Measurements from ENCODE around the gene GPSM1.
A peak's percentile ranks its signal among the peaks of the same experiment; 100 is the strongest.

GPSM1 gene

DNA sequence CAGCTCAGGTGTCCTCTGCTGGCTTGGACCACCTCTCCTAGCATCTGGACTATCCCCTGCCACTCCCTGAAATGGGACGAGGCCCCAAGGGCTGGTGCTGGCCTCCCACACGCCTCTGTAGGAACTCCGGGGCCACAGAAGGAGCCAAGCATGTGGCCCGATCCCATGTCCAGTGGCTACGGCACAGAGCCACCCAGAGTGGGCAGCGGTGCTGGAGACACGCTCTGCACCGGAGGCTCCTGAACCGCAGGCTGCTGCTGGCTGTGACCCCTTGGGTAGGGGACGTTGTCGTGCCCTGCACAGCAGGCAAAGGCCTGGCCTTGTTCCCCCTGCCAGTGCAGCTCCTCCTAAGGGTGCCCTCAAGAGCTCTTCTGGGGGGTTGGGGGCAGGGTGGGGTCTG is 52.6 kb downstream of the GPSM1 start:
- no peak for DNase-seq

DNA sequence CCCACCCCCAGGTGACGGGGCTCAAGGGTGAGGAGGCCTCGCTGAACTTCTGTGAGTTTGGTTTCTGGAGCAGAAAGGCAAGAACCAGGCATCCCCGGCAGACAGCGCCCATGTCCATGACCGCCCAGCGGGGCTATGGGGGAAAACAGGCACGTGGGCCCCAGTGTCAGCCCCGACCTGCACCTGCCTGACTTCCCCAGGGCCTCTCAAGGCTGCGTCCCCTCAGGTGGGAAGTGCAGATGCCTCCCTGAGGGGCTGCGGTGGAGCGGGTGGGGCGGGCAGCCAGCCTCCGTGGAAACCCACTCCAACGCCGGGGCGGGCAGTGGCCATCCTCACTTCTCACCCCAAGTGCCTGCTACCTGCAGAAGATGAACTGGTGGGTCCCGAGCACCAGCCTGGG is 53.0 kb downstream of the GPSM1 start:
- no peak for DNase-seq

DNA sequence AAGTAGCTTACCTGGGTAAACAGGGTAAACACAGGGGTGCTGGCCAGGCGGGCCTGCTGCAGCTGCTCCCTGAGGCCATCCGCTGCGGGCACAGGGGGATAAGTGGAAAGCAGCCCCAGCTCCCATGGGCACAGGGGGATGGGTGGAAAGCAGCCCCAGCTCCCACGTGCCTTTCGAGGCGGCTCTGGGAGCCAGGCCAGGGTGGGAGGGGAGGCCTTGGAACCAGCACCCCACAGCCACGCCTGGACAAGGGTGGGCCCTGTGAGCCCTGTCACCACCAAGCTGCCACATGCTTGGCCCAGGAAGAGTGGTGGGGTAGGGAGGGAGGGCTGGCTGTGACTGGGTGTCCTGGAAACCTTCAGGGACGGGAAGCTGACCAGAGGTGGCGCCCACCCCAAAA is 54.0 kb downstream of the GPSM1 start:
- no peak for DNase-seq

DNA sequence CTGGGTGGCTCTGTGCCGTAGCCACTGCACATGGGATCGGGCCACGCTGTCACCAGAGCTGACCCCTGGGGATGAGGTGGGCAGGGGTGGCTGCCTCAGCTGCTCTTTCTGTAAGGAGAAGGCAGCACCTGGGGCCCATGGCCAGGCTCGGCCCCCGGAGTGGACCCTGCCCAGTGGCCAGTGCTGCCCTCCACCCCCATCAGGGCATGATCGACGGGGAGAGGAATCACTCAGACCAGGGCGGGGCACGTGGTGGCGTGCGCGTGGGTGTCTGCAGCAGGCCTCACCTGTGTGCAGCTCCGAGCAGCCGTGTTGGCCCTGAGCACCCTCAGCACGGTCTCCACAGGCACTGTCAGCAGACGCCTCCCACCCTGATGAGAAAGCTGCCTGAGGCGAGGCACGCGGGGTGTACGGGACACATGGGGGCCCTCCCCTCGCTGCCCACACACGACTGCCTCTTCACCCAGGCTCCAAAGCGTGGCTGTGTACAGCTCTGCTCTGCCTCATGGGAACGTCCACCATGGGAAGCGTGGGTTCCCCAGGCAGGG is 54.7 kb downstream of the GPSM1 start:
- DNase-seq: no peak

DNA sequence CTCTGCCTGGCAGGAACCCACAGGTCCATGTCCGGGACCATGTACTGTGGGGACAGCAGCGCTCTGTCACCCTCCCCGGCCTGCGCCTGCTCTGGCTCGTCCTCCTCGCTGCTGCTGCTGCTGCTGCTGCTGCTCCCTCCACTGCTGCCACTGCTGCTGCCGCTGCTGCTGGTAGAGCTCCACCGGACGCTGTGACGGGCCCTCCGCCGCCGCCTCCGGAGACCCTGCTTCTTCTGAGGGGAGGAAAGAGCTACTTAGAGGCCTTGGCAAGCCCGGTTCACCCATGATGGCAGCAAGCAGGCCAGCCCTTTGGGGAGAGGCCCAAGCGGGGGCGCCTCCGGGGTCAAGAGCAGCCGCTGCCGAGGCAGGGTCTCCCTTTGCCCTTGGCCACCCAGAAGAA is 56.1 kb downstream of the GPSM1 start:
- no peak for DNase-seq

DNA sequence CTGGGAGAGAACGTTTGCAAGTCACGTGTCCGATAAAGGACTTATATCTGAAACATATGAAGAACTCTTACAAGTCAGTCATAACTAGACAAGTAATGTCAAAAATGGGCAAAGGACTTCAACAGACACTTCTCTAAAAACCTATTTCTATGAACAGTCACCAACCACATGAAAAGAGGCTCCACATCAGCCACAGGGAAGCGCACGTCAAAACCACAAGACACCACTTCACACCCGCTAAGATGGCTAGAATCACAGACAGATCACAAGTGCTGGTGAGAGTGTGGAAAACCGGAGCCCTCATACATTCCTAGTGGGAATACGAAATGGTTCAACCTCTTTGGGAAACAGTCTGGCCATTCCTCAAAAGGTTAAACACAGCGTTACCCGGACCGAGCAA is 57.7 kb downstream of the GPSM1 start:
- no peak for DNase-seq

DNA sequence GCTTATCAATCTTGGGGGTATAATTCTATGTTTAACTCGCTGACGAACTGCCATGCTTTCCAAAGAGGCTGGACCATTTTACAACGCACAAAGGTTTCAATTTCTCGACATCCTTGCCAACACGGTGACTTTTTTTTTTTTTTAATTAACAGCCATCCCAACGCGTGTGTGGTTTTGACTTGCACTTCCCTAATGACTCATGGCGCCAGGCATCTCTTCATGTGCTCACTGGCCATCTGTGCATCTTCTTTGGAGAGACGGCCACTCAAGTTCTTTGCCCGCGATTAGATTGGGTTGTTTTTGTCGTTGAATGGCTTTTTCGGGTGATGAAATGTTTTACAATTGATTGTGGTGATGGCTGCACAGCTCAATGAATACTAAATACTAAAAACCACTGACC is 58.7 kb downstream of the GPSM1 start:
- no peak for DNase-seq

DNA sequence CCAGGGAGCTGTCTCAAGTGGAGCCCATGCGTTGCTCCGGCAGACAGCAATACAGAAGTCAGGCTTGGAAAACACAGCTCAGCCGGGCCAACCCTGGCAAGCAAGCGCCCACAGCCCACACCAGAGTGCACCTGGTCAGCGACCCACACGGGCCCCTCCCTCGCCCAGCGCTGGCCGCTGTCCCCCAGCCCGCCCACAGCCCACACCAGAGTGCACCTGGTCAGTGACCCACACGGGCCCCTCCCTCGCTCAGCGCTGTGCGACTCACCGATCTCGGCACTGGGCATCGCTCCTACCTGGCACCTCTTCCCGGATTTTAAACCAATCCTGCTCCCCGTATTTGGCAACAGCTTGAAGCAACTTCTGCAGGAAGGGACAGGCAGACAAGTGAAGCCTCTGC is 59.9 kb downstream of the GPSM1 start:
- DNase-seq: no peak

DNA sequence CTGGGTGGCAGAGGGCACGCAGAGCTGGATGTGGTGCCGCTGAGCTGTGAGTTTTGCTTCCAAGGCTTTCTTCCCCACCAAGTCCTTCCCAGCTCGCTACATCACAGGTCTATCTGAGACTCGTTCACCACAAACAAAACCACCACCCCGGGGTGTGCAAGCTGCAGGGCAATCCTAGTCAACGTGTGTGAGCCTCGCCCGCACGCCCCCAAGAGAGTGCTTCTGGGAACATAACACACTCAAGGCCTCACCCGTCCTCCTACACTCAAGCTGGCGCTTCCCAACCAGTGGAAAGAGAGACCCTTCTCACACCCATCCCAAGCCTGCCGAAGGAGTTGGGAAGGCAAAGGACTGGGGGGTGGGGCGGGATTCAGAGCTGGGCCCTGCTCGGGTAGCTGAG is 62.1 kb downstream of the GPSM1 start:
- DNase-seq: no peak

DNA sequence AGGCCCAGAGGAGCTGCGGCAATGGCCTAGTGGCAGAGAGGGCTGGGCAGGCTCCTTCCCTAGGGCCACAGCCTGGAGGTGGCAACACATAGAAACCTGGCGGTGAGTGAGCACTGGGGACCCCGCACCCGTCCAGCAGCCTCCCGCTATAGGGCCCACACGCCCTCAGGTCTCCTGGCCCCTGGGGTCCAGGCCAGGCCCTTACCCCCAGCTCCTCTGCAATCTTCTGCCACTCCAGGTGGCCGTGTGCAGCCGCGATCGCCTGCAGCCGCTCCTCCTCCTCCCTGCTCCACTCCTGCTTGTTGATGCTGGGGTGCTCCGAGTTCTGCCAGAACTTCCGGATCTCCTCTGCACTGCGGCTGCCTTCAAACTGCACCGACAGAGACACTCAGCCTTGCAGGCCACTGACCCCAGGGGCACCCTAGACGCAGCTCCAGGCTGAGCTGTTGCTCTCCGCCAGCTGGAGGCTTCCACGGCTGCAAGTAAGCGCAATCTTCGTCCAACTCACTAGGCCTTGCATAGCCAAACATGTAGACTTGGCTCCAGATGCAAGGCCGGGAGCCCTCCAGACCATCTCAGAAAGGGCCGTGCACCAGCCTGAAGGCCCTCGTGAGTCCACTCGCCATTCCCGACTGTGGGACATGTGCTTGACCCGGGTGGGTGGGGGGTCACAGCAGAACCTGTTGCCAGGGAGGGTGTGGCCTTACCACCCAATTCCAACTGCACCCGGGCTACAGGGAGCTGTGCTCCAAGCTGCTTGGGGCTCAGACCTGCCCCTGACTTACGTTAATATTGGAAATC is 64.6 kb downstream of the GPSM1 start:
- no peak for DNase-seq

DNA sequence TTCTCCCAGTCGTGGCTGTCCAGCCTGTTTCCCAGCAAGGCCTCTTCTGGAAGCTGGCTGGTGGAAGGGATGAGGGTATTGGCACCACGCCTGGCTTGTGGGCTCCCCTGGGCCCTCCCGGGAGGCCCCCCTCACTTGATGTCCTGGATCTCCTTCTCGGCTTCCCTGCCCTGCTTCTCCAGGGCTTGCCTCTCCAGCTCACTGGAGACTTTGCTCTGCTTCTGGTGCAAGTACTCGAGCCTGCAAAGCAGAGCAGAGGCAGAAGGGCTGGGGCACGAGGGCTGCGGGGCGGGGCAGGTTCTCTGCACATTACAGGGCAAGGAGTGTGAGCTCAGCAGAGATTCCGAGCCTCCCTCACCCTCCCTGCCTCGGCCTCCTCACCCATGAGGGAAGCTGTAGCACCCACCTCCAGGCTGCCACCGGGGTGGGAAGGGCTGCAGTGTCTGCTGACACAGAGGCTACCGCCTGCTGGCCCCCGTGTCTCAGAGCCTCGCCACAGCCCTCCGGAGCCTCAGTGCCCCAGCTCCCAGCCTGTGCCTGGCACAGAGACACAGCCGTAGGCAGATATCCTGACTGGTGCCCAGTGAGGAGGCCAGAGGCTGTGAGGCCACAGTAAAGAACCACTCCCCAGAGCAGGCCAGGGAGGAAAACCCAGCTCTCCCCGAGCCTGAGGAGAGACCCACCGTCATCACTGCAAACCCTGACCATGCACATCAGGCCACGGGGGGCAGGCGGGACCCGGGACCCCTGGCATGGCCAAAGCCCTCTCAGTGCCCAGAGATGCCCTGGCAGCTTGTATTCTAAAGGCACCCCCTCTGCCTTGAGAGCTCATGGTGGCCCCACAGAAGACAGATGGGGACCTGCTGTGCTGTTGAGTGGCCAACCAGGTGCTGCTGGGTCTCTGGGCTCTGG is 65.5 kb downstream of the GPSM1 start:
- DNase-seq: no peak

DNA sequence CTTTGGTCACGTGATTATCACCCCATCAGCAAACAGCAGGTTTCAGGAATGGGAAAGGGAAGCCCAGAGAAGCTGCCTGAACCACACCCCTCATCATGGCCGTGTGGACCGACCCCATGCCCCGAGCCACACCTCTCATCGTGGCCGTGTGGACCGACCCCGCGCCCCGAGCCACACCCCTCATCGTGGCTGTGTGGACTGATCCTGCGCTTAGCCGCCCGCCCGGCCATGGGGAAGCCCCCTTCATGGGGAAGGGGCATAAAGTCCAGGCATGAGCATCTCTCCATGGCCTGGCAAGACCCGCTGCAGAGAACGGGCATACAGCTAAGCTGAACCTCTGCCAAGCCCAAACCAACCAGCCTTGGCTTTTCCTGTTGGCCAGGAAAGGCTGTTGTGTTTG is 66.2 kb downstream of the GPSM1 start:
- DNase-seq: no peak

DNA sequence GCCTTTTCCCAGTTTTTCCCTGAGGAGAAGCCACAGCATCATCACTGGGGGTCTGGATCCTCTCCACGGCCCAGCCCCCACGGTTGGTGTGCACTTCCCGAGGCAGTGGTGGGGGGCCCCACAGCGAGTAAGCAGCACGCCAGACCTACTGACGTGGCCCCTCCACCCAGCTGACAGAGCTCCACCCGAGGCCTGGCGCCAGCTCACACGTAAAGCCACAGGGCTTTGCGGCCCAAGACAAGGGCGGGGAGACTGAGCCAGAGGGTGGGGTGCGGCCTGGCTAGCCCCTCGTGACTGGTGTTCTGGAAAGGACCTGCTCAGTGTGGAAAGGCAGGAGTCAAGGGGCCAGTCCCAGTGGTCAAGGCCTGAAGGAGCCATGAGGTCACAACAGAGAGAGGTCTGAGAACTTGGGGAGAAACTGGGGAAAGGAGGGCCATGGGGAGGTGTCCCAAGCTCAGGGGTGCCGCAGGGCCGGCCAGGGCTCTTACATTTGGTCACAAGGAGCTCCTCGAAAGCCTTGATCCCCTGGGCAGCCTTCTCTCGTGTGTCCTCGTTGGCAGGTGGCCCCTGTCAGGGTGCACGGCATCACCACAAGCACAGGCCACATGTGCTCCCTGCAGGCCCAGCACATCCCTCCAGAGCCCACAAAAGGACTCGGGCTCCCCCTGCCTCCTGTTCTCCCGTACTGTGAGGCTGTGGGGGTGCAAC is 67.1 kb downstream of the GPSM1 start:
- DNase-seq: no peak

DNA sequence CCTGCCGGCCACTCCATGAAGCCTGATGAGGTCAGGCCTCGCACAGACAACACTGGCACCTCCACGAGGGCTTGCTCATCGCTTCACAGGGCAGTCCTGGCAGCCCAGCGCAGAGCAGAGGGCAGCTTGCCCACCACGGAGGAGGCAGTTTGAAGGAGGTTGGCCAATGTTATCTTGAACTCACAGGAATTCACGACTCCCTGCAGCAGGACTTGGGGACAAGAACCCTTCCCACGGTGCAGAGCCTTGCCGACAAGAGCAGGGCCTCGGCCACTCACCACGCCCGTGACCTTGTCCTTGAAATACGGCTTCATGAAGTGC is 67.6 kb downstream of the GPSM1 start:
- DNase-seq: no peak

DNA sequence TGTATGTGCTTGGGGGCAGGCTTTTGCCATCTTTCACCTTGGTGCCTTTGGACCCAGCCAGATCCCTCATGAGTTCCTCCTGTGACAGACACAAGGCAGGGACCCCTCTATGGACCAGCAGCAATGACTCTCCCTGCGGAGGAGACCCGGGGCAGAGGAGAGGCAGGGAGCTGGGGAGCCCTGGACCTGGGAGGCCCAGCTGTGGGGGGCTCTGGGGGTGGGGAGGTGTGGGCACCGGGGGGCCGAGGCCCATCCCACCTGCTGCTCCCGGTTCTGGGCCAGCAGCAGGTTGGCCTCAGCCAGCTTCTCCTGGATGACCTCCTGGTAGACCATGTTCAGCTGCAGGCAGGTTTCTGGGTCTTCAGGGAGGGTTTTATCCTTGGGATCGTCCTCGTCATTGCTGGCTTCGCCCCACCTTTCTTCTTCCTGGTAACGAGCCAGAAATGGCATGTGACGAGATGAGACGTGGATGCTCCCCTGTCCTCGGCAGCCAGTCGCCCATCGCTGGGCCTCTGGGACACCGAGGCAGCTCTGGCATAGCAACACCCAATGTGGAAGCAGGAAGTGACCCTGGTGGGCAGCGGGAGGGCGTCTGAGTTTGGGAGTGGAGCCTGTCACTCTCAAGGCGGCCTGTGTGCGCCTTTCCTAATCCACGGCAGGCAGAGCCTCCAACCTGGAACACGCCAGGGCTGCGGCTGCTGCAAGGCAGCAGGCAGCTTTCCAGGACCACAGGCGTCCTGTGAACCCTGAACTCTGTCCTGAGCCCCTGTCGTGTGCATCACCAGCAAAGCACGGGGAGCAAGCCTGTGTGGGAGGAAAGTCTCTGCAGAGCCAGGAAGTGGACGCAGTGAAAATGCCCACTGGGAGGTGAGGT is 68.2 kb downstream of the GPSM1 start:
- DNase-seq: no peak

DNA sequence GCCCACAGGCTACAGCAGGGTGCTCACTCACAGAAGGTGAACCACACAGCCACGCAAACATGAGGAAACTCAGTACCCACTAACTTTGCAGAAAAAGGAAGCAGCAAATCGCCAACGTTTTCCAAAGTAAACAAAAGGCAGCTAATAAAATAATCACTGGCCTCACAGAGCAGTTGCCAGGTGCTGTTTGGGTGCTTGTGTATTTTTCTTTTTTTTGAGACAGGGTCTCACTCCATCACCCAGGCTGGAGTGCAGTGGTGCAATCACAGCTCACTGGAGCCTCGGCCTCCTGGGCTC is 68.8 kb downstream of the GPSM1 start:
- DNase-seq: no peak

DNA sequence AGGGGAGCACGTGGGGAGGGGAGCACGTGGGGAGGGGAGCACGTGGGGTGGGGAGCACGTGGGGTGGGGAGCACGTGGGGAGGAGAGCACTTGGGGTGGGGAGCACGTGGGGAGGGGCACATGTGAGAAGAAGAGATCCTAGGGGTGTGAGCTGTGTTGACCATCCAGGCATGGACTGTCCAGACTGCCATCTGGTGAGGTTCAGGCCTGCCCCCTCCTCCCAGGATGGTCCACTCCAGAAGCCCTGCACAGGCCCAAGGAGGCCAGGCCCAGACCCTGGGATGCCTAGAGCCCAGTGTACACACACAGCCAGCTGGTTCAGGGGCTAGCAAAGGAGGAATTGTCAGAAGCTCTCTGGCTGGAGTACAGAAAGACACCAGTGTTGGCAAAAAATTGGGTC is 70.3 kb downstream of the GPSM1 start:
- DNase-seq: no peak

DNA sequence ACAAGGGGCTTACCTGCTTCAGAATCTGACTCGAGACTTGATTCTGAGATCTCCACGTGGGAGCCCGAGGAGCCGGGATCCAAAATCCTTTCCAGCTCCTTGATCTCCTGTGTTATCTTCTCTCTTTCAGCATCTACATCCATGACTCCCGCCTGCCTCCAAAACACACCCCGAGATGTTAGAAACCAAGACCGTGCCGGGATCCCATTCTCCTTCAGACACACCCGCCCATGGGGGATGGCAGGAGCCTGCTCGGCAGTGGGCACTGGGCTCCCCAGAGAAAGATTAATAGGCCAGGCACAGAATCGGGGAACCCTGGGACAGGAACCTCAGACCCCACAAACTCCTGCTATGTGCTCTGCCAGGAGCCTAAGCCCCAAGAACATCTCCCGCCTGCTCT is 70.9 kb downstream of the GPSM1 start:
- DNase-seq: no peak

DNA sequence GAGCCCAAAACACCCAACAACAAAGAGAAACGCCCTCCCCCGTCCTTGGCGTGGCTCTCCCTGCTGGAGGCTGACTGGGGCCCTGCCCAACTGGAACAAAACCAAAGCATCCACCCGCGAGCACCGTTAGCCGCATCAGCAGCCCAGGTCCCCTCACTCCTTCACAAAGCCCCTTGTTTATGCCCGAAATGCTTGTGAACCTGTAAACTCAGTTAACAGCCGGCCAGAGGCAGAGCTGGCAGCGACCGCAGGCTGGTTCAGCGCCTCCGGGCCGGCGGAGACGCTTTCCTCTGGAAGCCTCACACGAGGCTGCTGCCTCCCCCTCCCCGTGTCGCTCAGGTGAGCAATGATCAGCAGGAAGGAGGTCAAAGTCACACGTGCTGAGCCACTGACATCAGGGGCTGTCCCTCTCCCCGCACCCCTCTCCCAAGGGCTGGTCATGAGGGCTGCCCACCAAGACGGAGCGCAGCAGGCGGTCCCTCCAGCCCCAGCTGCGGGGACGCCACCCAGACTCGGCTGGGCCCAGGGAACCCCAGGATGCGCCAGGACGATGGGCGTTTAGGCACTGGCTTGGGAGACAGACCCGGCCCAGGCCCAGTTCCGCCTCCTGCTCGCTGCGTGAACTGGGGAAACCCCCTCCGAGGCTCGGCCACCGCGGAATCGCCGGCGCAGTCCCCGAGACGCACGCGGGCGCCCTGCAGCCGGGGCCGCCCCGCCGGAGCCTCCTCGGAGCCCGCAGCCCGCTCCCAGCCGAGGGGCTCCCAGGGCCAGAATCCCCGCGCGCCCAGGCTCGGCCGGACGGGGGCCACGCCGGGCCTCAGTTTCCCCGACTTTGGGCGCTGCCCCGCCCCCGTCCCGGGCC is 72.1 kb downstream of the GPSM1 start:
- DNase-seq: peak; percentile 77

DNA sequence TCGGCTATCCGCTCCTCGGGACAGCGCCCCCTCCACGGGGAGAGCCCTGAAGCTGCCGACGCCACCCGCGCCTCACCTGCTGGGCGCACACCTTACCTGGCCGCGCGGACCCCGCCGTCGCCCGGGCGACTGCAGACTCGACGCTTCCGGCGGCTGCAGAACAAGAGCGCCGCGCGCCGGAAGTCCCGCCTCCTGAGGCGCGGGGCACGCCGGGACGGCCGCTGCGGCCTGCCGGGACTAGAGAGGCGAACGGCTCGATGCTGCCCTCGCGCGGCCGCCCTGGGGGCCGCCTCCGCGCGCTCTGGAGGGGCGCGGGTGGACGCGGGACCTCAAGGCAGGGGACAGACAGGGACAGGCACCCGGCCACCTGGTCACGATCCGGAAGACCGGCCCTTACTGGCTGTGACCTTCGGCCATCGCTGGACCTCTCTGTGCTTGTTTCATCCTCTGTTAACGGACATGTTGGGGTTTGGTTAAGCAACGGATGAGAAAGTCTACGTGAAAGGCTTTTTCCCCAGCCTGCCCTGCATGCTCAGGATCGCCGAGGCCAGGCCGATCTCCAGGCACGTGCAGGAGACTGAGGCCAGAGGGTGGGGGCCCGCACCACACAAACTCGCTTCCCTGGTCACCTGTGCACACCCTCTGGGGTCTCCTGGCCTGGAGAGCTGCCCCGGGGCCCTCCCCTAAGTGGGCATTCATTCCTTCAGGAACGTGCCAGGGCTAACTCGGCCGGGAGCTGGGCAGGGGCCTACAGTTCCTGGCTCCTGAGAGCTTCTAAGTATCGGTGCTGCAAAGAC is 72.9 kb downstream of the GPSM1 start, which contains the start of gene SNAPC4:
SNAPC4 (minus strand) TSS at position 133 of the 797 bp plus-strand sequence. CDS start 1,742 bp downstream, outside the sequence.
- peak; percentile 95 for DNase-seq

Measured in activated CD8-positive, alpha-beta memory T cell treated with anti-CD3 and anti-CD28 coated beads for 24 hours (primary cell).